Keratinocyte (primary cell): ENCODE data around the gene VWDE.

Experiments used
- EZH2 ChIP-seq: IDR thresholded peaks from one replicate; pipeline ENCODE4 v1.6.1; 2012; ENCODE audit warnings: inconsistent platforms, mild to moderate bottlenecking, low read length, moderate library complexity
- TF ChIP-seq, protein P1 (sequence below), 3 experiments: IDR thresholded peaks in 1 of 3; conservative IDR thresholded peaks in 1 of 3; optimal IDR thresholded peaks in 1 of 3; 2 replicates in 2 of 3; 3 replicates in 1 of 3; pipeline versions ENCODE3 to v1.5.1; 2011; ENCODE audit warnings: low read length in 3 of 3, mild to moderate bottlenecking in 3 of 3, moderate library complexity in 2 of 3, control low read depth in 1 of 3, inconsistent platforms in 1 of 3; ENCODE audit not compliant: insufficient read depth in 2 of 3; ENCODE audit errors: extremely low read depth in 1 of 3

DNA sequence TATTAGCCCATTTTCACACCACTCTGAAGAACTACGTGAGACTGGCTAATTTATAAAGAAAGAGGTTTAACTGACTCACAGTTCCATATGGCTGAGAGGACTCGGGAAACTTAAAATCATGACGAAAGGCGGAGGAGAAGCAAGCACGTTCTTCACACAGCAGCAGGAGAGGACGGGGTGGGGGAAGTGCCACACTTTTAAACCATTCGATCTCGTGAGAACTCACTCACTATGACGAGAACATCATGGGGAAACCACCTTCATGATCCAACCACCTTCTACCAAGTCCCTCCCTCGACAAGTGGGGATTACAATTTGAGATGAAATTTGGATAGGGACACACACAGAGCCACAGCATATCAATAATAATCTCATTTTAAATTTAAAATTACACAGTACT lies 80.2 kb downstream of the VWDE start:
- TF ChIP-seq, protein P1, sequence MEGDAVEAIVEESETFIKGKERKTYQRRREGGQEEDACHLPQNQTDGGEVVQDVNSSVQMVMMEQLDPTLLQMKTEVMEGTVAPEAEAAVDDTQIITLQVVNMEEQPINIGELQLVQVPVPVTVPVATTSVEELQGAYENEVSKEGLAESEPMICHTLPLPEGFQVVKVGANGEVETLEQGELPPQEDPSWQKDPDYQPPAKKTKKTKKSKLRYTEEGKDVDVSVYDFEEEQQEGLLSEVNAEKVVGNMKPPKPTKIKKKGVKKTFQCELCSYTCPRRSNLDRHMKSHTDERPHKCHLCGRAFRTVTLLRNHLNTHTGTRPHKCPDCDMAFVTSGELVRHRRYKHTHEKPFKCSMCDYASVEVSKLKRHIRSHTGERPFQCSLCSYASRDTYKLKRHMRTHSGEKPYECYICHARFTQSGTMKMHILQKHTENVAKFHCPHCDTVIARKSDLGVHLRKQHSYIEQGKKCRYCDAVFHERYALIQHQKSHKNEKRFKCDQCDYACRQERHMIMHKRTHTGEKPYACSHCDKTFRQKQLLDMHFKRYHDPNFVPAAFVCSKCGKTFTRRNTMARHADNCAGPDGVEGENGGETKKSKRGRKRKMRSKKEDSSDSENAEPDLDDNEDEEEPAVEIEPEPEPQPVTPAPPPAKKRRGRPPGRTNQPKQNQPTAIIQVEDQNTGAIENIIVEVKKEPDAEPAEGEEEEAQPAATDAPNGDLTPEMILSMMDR (optimal IDR thresholded peaks at IDR 0.05 in 1 of 3, IDR thresholded peaks at IDR 0.05 in 1 of 3, conservative IDR thresholded peaks at IDR 0.05 in 1 of 3; ENCODE audit: extremely low read depth in 1 of 3, insufficient read depth in 2 of 3, low read length in 3 of 3) = no peak
- no peak for TF ChIP-seq EZH2
